Nephron (organoid): ENCODE measurements around the gene KLHL29.

Experiments
- H3K27ac Mint-ChIP-seq, 3 experiments: 2 replicates each; pipeline ENCODE4 v1.8.0; 2020; ENCODE audit warnings: mixed read lengths in 3 of 3, mild to moderate bottlenecking in 2 of 3, moderate library complexity in 1 of 3
- H3K27me3 Mint-ChIP-seq: 2 replicates; pipeline ENCODE4 v1.8.0; 2021; ENCODE audit warnings: low read depth, mild to moderate bottlenecking, moderate library complexity, mixed read lengths
- H3K36me3 Mint-ChIP-seq: 2 replicates; pipeline ENCODE4 v1.8.0; 2020; ENCODE audit warnings: low read depth, mixed read lengths
- H3K4me1 Mint-ChIP-seq: 2 replicates; pipeline ENCODE4 v1.8.0; 2020; ENCODE audit warnings: mixed read lengths
- H3K4me3 Mint-ChIP-seq, 3 experiments: 2 replicates each; pipeline ENCODE4 v1.8.0; 2020; ENCODE audit warnings: mild to moderate bottlenecking in 3 of 3, mixed read lengths in 3 of 3, moderate library complexity in 2 of 3
- H3K9me3 Mint-ChIP-seq: 2 replicates; pipeline ENCODE4 v1.8.0; 2020; ENCODE audit warnings: mixed read lengths
- TF ChIP-seq, protein P1 (sequence below), 3 experiments: fragments of 200-600 bp; sonication (generic); IDR thresholded peaks; one replicate each; pipeline ENCODE4 v1.5.0; 2021; ENCODE audit warnings: antibody characterized with exemption in 3 of 3; ENCODE audit not compliant: unreplicated experiment in 3 of 3

KLHL29 gene

DNA sequence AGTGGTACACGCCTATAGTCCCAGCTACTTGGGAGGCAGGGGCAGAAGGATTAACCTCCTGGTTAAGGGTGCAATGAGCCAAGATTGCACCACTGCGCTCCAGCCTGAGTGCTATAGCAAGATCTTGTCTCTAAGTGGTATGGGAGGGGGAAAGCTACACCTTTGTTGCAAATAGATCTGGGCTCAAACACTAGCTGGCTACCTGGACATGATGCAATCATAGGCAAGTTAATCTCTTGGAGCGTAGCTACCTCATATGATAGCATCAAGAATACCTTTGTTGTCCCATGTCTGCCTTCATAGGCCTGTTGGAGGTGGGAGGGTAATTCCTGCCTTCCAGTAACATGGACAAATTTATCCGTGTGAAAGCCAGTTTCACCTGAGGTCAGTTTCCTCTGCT is 15.7 kb downstream of the KLHL29 start:
- H3K36me3 Mint-ChIP-seq = no peaks in the 10 kb centered on the region
- no peaks in the 10 kb centered on the region for H3K9me3 Mint-ChIP-seq
- no peak overlapping the region for H3K4me3 Mint-ChIP-seq
- peaks cover 22% of the 10 kb centered on the region for H3K4me1 Mint-ChIP-seq
- peaks cover 17% of the 10 kb centered on the region for H3K27me3 Mint-ChIP-seq
- H3K27ac Mint-ChIP-seq = no peak overlapping the region
- TF ChIP-seq, protein P1, sequence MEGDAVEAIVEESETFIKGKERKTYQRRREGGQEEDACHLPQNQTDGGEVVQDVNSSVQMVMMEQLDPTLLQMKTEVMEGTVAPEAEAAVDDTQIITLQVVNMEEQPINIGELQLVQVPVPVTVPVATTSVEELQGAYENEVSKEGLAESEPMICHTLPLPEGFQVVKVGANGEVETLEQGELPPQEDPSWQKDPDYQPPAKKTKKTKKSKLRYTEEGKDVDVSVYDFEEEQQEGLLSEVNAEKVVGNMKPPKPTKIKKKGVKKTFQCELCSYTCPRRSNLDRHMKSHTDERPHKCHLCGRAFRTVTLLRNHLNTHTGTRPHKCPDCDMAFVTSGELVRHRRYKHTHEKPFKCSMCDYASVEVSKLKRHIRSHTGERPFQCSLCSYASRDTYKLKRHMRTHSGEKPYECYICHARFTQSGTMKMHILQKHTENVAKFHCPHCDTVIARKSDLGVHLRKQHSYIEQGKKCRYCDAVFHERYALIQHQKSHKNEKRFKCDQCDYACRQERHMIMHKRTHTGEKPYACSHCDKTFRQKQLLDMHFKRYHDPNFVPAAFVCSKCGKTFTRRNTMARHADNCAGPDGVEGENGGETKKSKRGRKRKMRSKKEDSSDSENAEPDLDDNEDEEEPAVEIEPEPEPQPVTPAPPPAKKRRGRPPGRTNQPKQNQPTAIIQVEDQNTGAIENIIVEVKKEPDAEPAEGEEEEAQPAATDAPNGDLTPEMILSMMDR (IDR thresholded peaks at IDR 0.05; ENCODE audit: unreplicated experiment in 3 of 3) = no peak

GRCh38 chr2:23401427-23402204 is 16.6 kb downstream of the KLHL29 start:
- Mint-ChIP-seq H3K36me3 (no peaks in the 10 kb centered on the region), H3K4me1 (peaks cover 22% of the 10 kb centered on the region), H3K27me3 (peaks cover 13% of the 10 kb centered on the region), H3K9me3 (no peaks in the 10 kb centered on the region), H3K4me3 (no peak overlapping the region), H3K27ac (peak overlapping the region in 1 of 3 experiments; percentile 1)
- TF ChIP-seq, protein P1 (IDR thresholded peaks at IDR 0.05; ENCODE audit: unreplicated experiment in 3 of 3) = no peak

- TF ChIP-seq, protein P1 (IDR thresholded peaks at IDR 0.05; ENCODE audit: unreplicated experiment in 3 of 3) = no peak
- H3K4me1 Mint-ChIP-seq = peaks cover 22% of the 10 kb centered on the region
- H3K27ac Mint-ChIP-seq = peak overlapping the region in 1 of 3 experiments; percentile 1
- H3K9me3 Mint-ChIP-seq = no peaks in the 10 kb centered on the region
- H3K27me3 Mint-ChIP-seq = peaks cover 6% of the 10 kb centered on the region
- no peaks in the 10 kb centered on the region for H3K36me3 Mint-ChIP-seq
- H3K4me3 Mint-ChIP-seq = no peak overlapping the region
Observed at GRCh38 chr2:23402205-23402740, 17.3 kb downstream of the KLHL29 start.

DNA sequence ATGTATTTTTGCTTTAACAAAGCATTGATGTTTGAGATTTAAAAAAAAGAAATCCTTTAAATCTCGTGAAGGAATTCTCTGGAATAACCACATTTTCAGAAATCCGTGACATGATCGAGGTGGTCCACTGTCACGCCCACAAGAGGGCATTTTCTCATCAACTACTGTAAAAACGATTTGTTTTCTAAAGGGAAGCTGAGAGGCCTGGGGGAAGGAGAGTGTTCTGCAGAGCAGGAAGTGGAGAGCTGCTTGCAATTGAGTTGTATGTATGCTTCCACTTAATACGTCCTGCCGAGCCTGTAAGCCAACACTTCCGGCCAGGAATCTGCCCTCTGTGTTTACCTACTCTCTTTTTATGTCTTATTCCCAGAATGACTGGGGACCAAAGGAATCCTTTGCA is 19.4 kb downstream of the KLHL29 start:
- H3K4me1 Mint-ChIP-seq = peaks cover 22% of the 10 kb centered on the region
- H3K36me3 Mint-ChIP-seq = no peaks in the 10 kb centered on the region
- peak overlapping the region; percentile 84 to 93 (median 87) for H3K27ac Mint-ChIP-seq
- H3K9me3 Mint-ChIP-seq = no peaks in the 10 kb centered on the region
- peak overlapping the region in 2 of 3 experiments; percentile 31 to 34 for H3K4me3 Mint-ChIP-seq
- TF ChIP-seq, protein P1 (IDR thresholded peaks at IDR 0.05; ENCODE audit: unreplicated experiment in 3 of 3) = peak; percentile 9 to 47 (median 45)
- peaks cover 4% of the 10 kb centered on the region for H3K27me3 Mint-ChIP-seq

- H3K36me3 Mint-ChIP-seq = no peaks in the 10 kb centered on the region
- no peaks in the 10 kb centered on the region for H3K27me3 Mint-ChIP-seq
- H3K9me3 Mint-ChIP-seq = no peaks in the 10 kb centered on the region
- peaks cover 12% of the 10 kb centered on the region for H3K4me1 Mint-ChIP-seq
- H3K4me3 Mint-ChIP-seq = no peak overlapping the region
- peak overlapping the region in 1 of 3 experiments; percentile 8 for H3K27ac Mint-ChIP-seq
- TF ChIP-seq, protein P1 (IDR thresholded peaks at IDR 0.05; ENCODE audit: unreplicated experiment in 3 of 3) = no peak
Observed at GRCh38 chr2:23409248-23409647, 24.3 kb downstream of the KLHL29 start.
